Measurements from ENCODE around the gene SPOCK1.
"Not testable (repeated sequence)": the region's sequence is repeated elsewhere in the genome, so short reads cannot be mapped to it uniquely, and the experiment has no call there.

The SPOCK1 gene

GRCh38 chr5:137393196-137393993 is 105.7 kb downstream of the SPOCK1 start:
- DNase-seq: no peak

- DNase-seq: no peak
Measured at GRCh38 chr5:137392261-137392660, 106.9 kb downstream of the SPOCK1 start.

- DNase-seq: not testable (repeated sequence)
Measured at GRCh38 chr5:137391044-137391443, 108.1 kb downstream of the SPOCK1 start.

GRCh38 chr5:137389042-137389441 is 110.1 kb downstream of the SPOCK1 start:
- DNase-seq: no peak

- no peak for DNase-seq
Measured at GRCh38 chr5:137385064-137385463, 114.1 kb downstream of the SPOCK1 start.

GRCh38 chr5:137383909-137384308 is 115.2 kb downstream of the SPOCK1 start:
- no peak for DNase-seq

GRCh38 chr5:137381555-137381954 is 117.6 kb downstream of the SPOCK1 start:
- DNase-seq: no peak

- no peak for DNase-seq
Measured at GRCh38 chr5:137379555-137380286, 119.4 kb downstream of the SPOCK1 start.

- peak; percentile 93 for DNase-seq
Measured at GRCh38 chr5:137375741-137376526, 123.2 kb downstream of the SPOCK1 start.

- DNase-seq: peak; percentile 94
Measured at GRCh38 chr5:137374110-137374714, 124.9 kb downstream of the SPOCK1 start.

- DNase-seq: no peak
Measured at GRCh38 chr5:137372773-137373160, 126.4 kb downstream of the SPOCK1 start.

- DNase-seq: no peak
Measured at GRCh38 chr5:137372016-137372772, 126.9 kb downstream of the SPOCK1 start.

GRCh38 chr5:137370096-137371071 is 128.7 kb downstream of the SPOCK1 start:
- DNase-seq: no peak

- DNase-seq: no peak
Measured at GRCh38 chr5:137368651-137369050, 130.5 kb downstream of the SPOCK1 start.

GRCh38 chr5:137367951-137368350 is 131.2 kb downstream of the SPOCK1 start:
- DNase-seq: no peak

GRCh38 chr5:137366526-137366925 is 132.6 kb downstream of the SPOCK1 start:
- no peak for DNase-seq

- DNase-seq: no peak
Measured at GRCh38 chr5:137365126-137365865, 133.8 kb downstream of the SPOCK1 start.

GRCh38 chr5:137361280-137361679 is 137.8 kb downstream of the SPOCK1 start:
- DNase-seq: no peak

- DNase-seq: no peak
Measured at GRCh38 chr5:137360607-137361006, 138.5 kb downstream of the SPOCK1 start.

GRCh38 chr5:137359941-137360340 is 139.2 kb downstream of the SPOCK1 start:
- no peak for DNase-seq
